Anterior cingulate cortex (tissue), 58 donors: ENCODE measurements around the gene SLC22A24.
"Not testable (repeated sequence)": the region's sequence is repeated elsewhere in the genome, so short reads cannot be mapped to it uniquely, and the experiment has no call there.

Experiments used
- DNase-seq, 58 donors: peaks; one replicate each; lab custom pipeline; 2025; lab: John Stamatoyannopoulos, UW

The SLC22A24 gene, protein sequence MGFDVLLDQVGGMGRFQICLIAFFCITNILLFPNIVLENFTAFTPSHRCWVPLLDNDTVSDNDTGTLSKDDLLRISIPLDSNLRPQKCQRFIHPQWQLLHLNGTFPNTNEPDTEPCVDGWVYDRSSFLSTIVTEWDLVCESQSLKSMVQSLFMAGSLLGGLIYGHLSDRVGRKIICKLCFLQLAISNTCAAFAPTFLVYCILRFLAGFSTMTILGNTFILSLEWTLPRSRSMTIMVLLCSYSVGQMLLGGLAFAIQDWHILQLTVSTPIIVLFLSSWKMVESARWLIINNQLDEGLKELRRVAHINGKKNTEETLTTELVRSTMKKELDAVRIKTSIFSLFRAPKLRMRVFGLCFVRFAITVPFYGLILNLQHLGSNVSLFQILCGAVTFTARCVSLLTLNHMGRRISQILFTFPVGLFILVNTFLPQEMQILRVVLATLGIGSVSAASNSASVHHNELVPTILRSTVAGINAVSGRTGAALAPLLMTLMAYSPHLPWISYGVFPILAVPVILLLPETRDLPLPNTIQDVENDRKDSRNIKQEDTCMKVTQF

GRCh38 chr11:63144121-63144520, at the start of gene SLC22A24:
SLC22A24 (minus strand) TSS chr11:63144221; CDS start chr11:63143779, 442 bp downstream.
- no peak for DNase-seq

GRCh38 chr11:63180536-63180935, 36.5 kb upstream of the SLC22A24 start:
- no peak for DNase-seq

GRCh38 chr11:63179432-63180041, 35.5 kb upstream of the SLC22A24 start:
- no peak for DNase-seq

GRCh38 chr11:63177872-63178271, 33.9 kb upstream of the SLC22A24 start:
- DNase-seq, result no peak

GRCh38 chr11:63165706-63166310, 21.8 kb upstream of the SLC22A24 start:
- DNase-seq, result no peak

- DNase-seq, result no peak
Observed at GRCh38 chr11:63155794-63156193, 11.8 kb upstream of the SLC22A24 start.

- no peak for DNase-seq
Observed at GRCh38 chr11:63146581-63146980, 2.6 kb upstream of the SLC22A24 start.

- DNase-seq, result no peak
Observed at GRCh38 chr11:63142459-63142858, 1.6 kb downstream of the SLC22A24 start.

DNA sequence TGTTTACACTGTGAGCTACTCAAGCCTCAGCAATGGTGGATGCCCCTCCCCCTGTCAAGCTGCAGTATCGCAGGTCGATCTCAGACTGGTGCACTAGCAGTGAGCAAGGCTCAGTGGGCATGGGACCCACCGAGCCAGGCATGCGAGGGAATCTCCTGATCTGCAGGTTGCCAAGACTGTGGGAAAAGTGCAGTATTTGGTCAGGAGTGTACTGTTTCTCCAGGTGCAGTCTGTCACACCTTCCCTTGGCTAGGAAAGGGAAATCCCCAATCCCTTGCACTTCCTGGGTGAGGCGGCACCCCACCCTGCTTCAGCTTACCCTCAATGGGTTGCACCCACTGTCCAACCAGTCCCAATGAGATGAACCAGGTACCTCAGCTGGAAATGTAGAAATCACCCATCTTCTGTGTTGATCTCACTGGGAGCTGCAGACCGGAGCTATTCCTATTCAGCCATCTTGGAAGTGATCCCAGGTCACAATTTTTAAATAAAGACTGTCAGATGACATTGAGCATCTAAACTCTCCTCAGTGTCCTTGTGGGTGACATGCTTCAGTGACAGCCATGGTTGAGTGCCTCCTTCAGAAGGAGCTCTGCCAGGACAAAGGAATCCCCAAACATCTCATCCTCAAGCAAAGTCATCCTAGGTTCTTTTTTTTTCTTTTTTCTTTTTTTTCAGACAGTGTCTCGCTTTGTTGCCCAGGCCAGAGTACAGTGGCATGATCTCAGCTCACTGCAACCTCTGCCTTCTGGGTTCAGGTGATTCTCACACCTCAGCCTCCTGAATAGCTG, 10.8 kb downstream of the SLC22A24 start:
- DNase-seq, result no peak

GRCh38 chr11:63099555-63099954, 44.5 kb downstream of the SLC22A24 start:
- DNase-seq, result no peak

DNA sequence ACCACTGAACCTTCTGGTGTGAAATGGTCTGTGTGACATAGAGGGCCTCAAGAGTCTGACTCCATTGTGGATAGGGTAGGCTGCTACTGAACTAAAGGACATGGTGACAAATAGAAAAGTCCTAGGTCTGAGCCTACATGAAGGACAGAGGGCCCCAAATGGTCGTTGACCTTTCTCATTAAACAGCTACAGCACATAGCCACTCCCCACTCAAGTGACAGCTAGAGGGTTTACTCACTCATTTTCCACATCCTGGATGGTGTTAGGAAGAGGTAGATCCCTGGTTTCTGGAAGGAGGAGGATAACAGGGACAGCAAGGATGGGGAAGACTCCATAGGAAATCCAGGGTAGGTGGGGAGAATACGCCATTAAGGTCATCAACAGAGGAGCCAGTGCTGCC, 63.3 kb downstream of the SLC22A24 start:
- DNase-seq, result no peak

DNA sequence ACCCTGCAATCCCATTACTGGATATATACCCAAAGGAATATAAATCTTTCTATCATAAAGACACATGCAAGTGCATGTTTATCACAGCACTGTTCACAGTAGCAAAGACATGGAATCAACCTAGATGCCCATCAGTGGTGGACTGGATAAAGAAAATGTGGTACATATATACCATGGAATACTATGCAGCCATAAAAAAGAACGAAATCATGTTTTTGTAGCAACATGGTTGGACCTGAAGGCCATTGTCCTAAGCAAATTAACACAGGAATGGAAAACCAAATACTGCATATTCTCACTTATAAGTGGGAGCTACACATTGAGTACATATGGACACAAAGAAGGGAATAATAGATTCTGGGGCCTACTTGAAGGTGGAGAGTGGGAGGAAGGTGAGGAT, 97.8 kb downstream of the SLC22A24 start:
- not testable (repeated sequence) for DNase-seq

- no peak for DNase-seq
Observed at GRCh38 chr11:63042596-63042995, 101.4 kb downstream of the SLC22A24 start.

DNA sequence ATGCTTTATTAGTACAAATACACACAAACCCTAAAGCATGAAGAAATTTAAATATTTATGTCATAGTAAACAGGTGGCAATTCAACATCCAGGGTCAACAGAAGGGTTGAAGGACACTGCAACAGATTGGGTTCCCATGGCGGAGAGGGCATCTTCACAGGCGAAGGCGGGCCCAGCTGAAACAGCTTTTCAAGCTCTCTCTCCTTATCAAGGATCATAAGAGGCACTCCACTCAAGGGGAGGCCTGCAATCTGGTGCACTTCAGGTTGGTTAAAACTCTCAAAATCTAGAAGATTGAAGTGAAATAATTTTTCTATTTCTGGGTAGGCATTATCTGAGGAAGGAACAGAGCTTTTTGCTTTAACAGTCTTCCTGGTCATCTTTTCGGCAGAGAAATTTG, 111.6 kb downstream of the SLC22A24 start:
- DNase-seq, result no peak
